ENCODE data around the gene DEFB129. TPM values are rescaled to one million over a fixed set of nuclear protein-coding genes. Genes with fewer than 3 reads are reported as not detected.

DEFB129 gene
- total RNA-seq, 1 experiment from 2014 or later: not detected

- Histone ChIP-seq H3K9ac (ENCODE audit: low read length) (no peak overlapping the region), H3K36me3 (ENCODE audit: insufficient read depth, low read length) (no peaks in the 10 kb centered on the region), H3K4me3 (ENCODE audit: low read length) (no peak overlapping the region), H3K4me1 (ENCODE audit: low read length) (no peaks in the 10 kb centered on the region), H3K27me3 (ENCODE audit: low read length) (no peaks in the 10 kb centered on the region), H4K20me1 (ENCODE audit: insufficient read depth, low read depth, low read length) (no peaks in the 10 kb centered on the region), H3K9me3 (ENCODE audit: low read length) (no peaks in the 10 kb centered on the region), H3K9me2 (replicated peaks; ENCODE audit: insufficient read depth, low read length) (no peaks in the 10 kb centered on the region), H3K4me2 (ENCODE audit: low read depth, low read length, poor library complexity, severe bottlenecking) (no peak overlapping the region), H3K79me2 (ENCODE audit: low read length) (no peaks in the 10 kb centered on the region), H2AFZ (ENCODE audit: low read length) (no peak overlapping the region), H3K27ac (ENCODE audit: low read length) (no peak overlapping the region)
- DNase-seq: no peak
These were observed 45.7 kb downstream of the DEFB129 start for GRCh38 chr20:272718-273117.

- no peaks in the 10 kb centered on the region for H3K9me2 ChIP-seq (replicated peaks; ENCODE audit: insufficient read depth, low read length)
- no peak overlapping the region for H3K27ac ChIP-seq (ENCODE audit: low read length)
- H3K4me1 ChIP-seq (ENCODE audit: low read length): no peaks in the 10 kb centered on the region
- H3K79me2 ChIP-seq (ENCODE audit: low read length): no peaks in the 10 kb centered on the region
- no peak overlapping the region for H2AFZ ChIP-seq (ENCODE audit: low read length)
- no peaks in the 10 kb centered on the region for H4K20me1 ChIP-seq (ENCODE audit: insufficient read depth, low read depth, low read length)
- H3K27me3 ChIP-seq (ENCODE audit: low read length): no peaks in the 10 kb centered on the region
- no peak for DNase-seq
- no peaks in the 10 kb centered on the region for H3K36me3 ChIP-seq (ENCODE audit: insufficient read depth, low read length)
- no peak overlapping the region for H3K9ac ChIP-seq (ENCODE audit: low read length)
- H3K4me2 ChIP-seq (ENCODE audit: low read depth, low read length, poor library complexity, severe bottlenecking): no peak overlapping the region
- H3K9me3 ChIP-seq (ENCODE audit: low read length): no peaks in the 10 kb centered on the region
- H3K4me3 ChIP-seq (ENCODE audit: low read length): no peak overlapping the region
These were observed 46.8 kb downstream of the DEFB129 start for GRCh38 chr20:273884-274283.

GRCh38 chr20:275791-276190, 48.7 kb downstream of the DEFB129 start:
- H3K9ac ChIP-seq (ENCODE audit: low read length): no peak overlapping the region
- H3K27me3 ChIP-seq (ENCODE audit: low read length): no peaks in the 10 kb centered on the region
- no peaks in the 10 kb centered on the region for H4K20me1 ChIP-seq (ENCODE audit: insufficient read depth, low read depth, low read length)
- H3K9me3 ChIP-seq (ENCODE audit: low read length): no peaks in the 10 kb centered on the region
- H2AFZ ChIP-seq (ENCODE audit: low read length): no peak overlapping the region
- H3K27ac ChIP-seq (ENCODE audit: low read length): no peak overlapping the region
- DNase-seq: no peak
- no peak overlapping the region for H3K4me3 ChIP-seq (ENCODE audit: low read length)
- H3K36me3 ChIP-seq (ENCODE audit: insufficient read depth, low read length): no peaks in the 10 kb centered on the region
- H3K4me1 ChIP-seq (ENCODE audit: low read length): no peaks in the 10 kb centered on the region
- H3K9me2 ChIP-seq (replicated peaks; ENCODE audit: insufficient read depth, low read length): no peaks in the 10 kb centered on the region
- H3K79me2 ChIP-seq (ENCODE audit: low read length): no peaks in the 10 kb centered on the region
- no peak overlapping the region for H3K4me2 ChIP-seq (ENCODE audit: low read depth, low read length, poor library complexity, severe bottlenecking)

- DNase-seq: no peak
- Histone ChIP-seq H3K27ac (ENCODE audit: low read length) (no peak overlapping the region), H3K9me2 (replicated peaks; ENCODE audit: insufficient read depth, low read length) (no peaks in the 10 kb centered on the region), H2AFZ (ENCODE audit: low read length) (no peak overlapping the region), H3K79me2 (ENCODE audit: low read length) (no peaks in the 10 kb centered on the region), H4K20me1 (ENCODE audit: insufficient read depth, low read depth, low read length) (no peaks in the 10 kb centered on the region), H3K4me1 (ENCODE audit: low read length) (no peaks in the 10 kb centered on the region), H3K27me3 (ENCODE audit: low read length) (no peaks in the 10 kb centered on the region), H3K9ac (ENCODE audit: low read length) (no peak overlapping the region), H3K4me3 (ENCODE audit: low read length) (no peak overlapping the region), H3K36me3 (ENCODE audit: insufficient read depth, low read length) (no peaks in the 10 kb centered on the region), H3K4me2 (ENCODE audit: low read depth, low read length, poor library complexity, severe bottlenecking) (no peak overlapping the region), H3K9me3 (ENCODE audit: low read length) (no peaks in the 10 kb centered on the region)
These were observed 49.8 kb downstream of the DEFB129 start for GRCh38 chr20:276620-277495.

GRCh38 chr20:277496-277781, 50.4 kb downstream of the DEFB129 start:
- no peaks in the 10 kb centered on the region for H4K20me1 ChIP-seq (ENCODE audit: insufficient read depth, low read depth, low read length)
- H3K4me3 ChIP-seq (ENCODE audit: low read length): no peak overlapping the region
- no peaks in the 10 kb centered on the region for H3K9me2 ChIP-seq (replicated peaks; ENCODE audit: insufficient read depth, low read length)
- no peaks in the 10 kb centered on the region for H3K27me3 ChIP-seq (ENCODE audit: low read length)
- H2AFZ ChIP-seq (ENCODE audit: low read length): no peak overlapping the region
- no peak overlapping the region for H3K9ac ChIP-seq (ENCODE audit: low read length)
- H3K4me1 ChIP-seq (ENCODE audit: low read length): no peaks in the 10 kb centered on the region
- no peaks in the 10 kb centered on the region for H3K36me3 ChIP-seq (ENCODE audit: insufficient read depth, low read length)
- no peak for DNase-seq
- H3K4me2 ChIP-seq (ENCODE audit: low read depth, low read length, poor library complexity, severe bottlenecking): no peak overlapping the region
- no peaks in the 10 kb centered on the region for H3K79me2 ChIP-seq (ENCODE audit: low read length)
- H3K27ac ChIP-seq (ENCODE audit: low read length): no peak overlapping the region
- no peaks in the 10 kb centered on the region for H3K9me3 ChIP-seq (ENCODE audit: low read length)

GRCh38 chr20:278181-278580, 51.1 kb downstream of the DEFB129 start:
- no peak overlapping the region for H3K27ac ChIP-seq (ENCODE audit: low read length)

GRCh38 chr20:278607-279571, 51.8 kb downstream of the DEFB129 start:
- no peaks in the 10 kb centered on the region for H3K4me1 ChIP-seq (ENCODE audit: low read length)
- no peak overlapping the region for H2AFZ ChIP-seq (ENCODE audit: low read length)
- no peak overlapping the region for H3K4me3 ChIP-seq (ENCODE audit: low read length)
- no peaks in the 10 kb centered on the region for H3K9me3 ChIP-seq (ENCODE audit: low read length)
- H3K9ac ChIP-seq (ENCODE audit: low read length): no peak overlapping the region
- no peaks in the 10 kb centered on the region for H3K36me3 ChIP-seq (ENCODE audit: insufficient read depth, low read length)
- no peak overlapping the region for H3K27ac ChIP-seq (ENCODE audit: low read length)
- H3K79me2 ChIP-seq (ENCODE audit: low read length): no peaks in the 10 kb centered on the region
- H3K4me2 ChIP-seq (ENCODE audit: low read depth, low read length, poor library complexity, severe bottlenecking): no peak overlapping the region
- no peak for DNase-seq
- H4K20me1 ChIP-seq (ENCODE audit: insufficient read depth, low read depth, low read length): no peaks in the 10 kb centered on the region
- H3K27me3 ChIP-seq (ENCODE audit: low read length): no peaks in the 10 kb centered on the region
- H3K9me2 ChIP-seq (replicated peaks; ENCODE audit: insufficient read depth, low read length): no peaks in the 10 kb centered on the region

More at GRCh38 chr20:278181-278580, 51.1 kb downstream of the DEFB129 start:
- Histone ChIP-seq H4K20me1 (ENCODE audit: insufficient read depth, low read depth, low read length) (no peaks in the 10 kb centered on the region), H3K4me1 (ENCODE audit: low read length) (no peaks in the 10 kb centered on the region), H3K9me2 (replicated peaks; ENCODE audit: insufficient read depth, low read length) (no peaks in the 10 kb centered on the region), H2AFZ (ENCODE audit: low read length) (no peak overlapping the region), H3K4me3 (ENCODE audit: low read length) (no peak overlapping the region), H3K36me3 (ENCODE audit: insufficient read depth, low read length) (no peaks in the 10 kb centered on the region), H3K9me3 (ENCODE audit: low read length) (no peaks in the 10 kb centered on the region), H3K9ac (ENCODE audit: low read length) (no peak overlapping the region), H3K4me2 (ENCODE audit: low read depth, low read length, poor library complexity, severe bottlenecking) (no peak overlapping the region), H3K79me2 (ENCODE audit: low read length) (no peaks in the 10 kb centered on the region), H3K27me3 (ENCODE audit: low read length) (no peaks in the 10 kb centered on the region)
- DNase-seq: no peak

Measured in Karpas-422 (cell line).